ENCODE data around the gene MTMR12. TPM values are rescaled to one million over a fixed set of nuclear protein-coding genes. Genes with fewer than 3 reads are reported as not detected.
A peak's percentile ranks its signal among the peaks of the same experiment; 100 is the strongest.

The MTMR12 gene
- total and polyA plus RNA-seq, 2 of the 8 experiments (the other 6 are each of a cell fraction or from before 2014, with no cell fraction given): 19.1 to 59.3 TPM

- no peak overlapping the region for H3K4me3 ChIP-seq (ENCODE audit: extremely low read depth in 1 of 4, insufficient read depth in 2 of 4, low read depth in 3 of 4, low read length in 4 of 4)
- no peak overlapping the region for H2BK12ac ChIP-seq (ENCODE audit: low read depth, low read length)
- no peaks in the 10 kb centered on the region for H3K79me2 ChIP-seq (ENCODE audit: control insufficient read depth in 1 of 2, insufficient read depth in 2 of 2, low read length in 2 of 2)
- no peaks in the 10 kb centered on the region for H3K9me3 ChIP-seq (ENCODE audit: insufficient read depth in 2 of 2, low read depth in 1 of 2, low read length in 1 of 2)
- DNase-seq (ENCODE audit: low read depth in 1 of 2, low spot score in 2 of 2) (peak; percentile 19 to 86), FAIRE-seq (no peak)
- no peak overlapping the region for H4K5ac ChIP-seq (ENCODE audit: insufficient read length, low read depth, low read length)
- H4K91ac ChIP-seq (replicated peaks; ENCODE audit: insufficient read length, low read length): no peak overlapping the region
- peaks cover 14 to 58% (median 32%) of the 10 kb centered on the region in 4 experiments for H3K36me3 ChIP-seq (ENCODE audit: control insufficient read depth in 2 of 4, insufficient read depth in 4 of 4, low read length in 3 of 4)
- peaks cover 0 to 3% (median 1%) of the 10 kb centered on the region in 4 experiments; a peak in 2 of 7 replicates for H3K4me1 ChIP-seq (replicated peaks in 1 of 4; ENCODE audit: control insufficient read depth in 3 of 4, insufficient read depth in 4 of 4, low read length in 3 of 4)
- H2BK20ac ChIP-seq (ENCODE audit: low read length): no peak overlapping the region
- H2BK15ac ChIP-seq (ENCODE audit: low read length): no peak overlapping the region
- H3K4me2 ChIP-seq (ENCODE audit: insufficient read depth in 1 of 2, low read depth in 2 of 2, low read length in 2 of 2): no peak overlapping the region
- no peak overlapping the region; the same call in 1 of the 2 replicates for H4K8ac ChIP-seq (ENCODE audit: extremely low read depth, insufficient read depth, low read length)
- no peak overlapping the region for H3K56ac ChIP-seq (replicated peaks; ENCODE audit: insufficient read length, low read depth, low read length)
- H3K27ac ChIP-seq (ENCODE audit: low read depth, low read length): no peak overlapping the region
- H3K4ac ChIP-seq (replicated peaks; ENCODE audit: insufficient read length, low read depth, low read length): no peak overlapping the region
- H3K14ac ChIP-seq (ENCODE audit: insufficient read length): no peak overlapping the region
- H3K27me3 ChIP-seq (replicated peaks in 1 of 4; ENCODE audit: control insufficient read depth in 3 of 4, extremely low read depth in 1 of 4, insufficient read depth in 3 of 4, low read length in 3 of 4): no peaks in the 10 kb centered on the region
- H3K23ac ChIP-seq (ENCODE audit: insufficient read length): no peak overlapping the region
- H3K23me2 ChIP-seq (ENCODE audit: low read depth, low read length): no peaks in the 10 kb centered on the region; the same call in 1 of the 2 replicates
- no peak overlapping the region for H3K9ac ChIP-seq (replicated peaks in 1 of 4; ENCODE audit: extremely low read depth in 1 of 4, low read depth in 3 of 4, low read length in 3 of 4)
- H4K20me1 ChIP-seq (replicated peaks in 1 of 2; ENCODE audit: control insufficient read depth in 1 of 2, insufficient read depth in 2 of 2, low read length in 2 of 2): peaks cover 3 to 7% of the 10 kb centered on the region in 2 experiments
- H2BK120ac ChIP-seq (replicated peaks; ENCODE audit: low read depth, low read length): no peak overlapping the region
- POLR2A ChIA-PET (ENCODE audit: partially characterized antibody): interaction anchor here (0.9 to 1.4 kb wide), 5 partner anchors 15 to 353 kb away, joined by 3 read pairs; partner anchors contain the start of genes GOLPH3 and SUB1
- no peaks in the 10 kb centered on the region for H3K79me1 ChIP-seq (ENCODE audit: low read depth, low read length)
- H2AK5ac ChIP-seq (ENCODE audit: low read depth, low read length): no peak overlapping the region
- no peak overlapping the region for H2BK5ac ChIP-seq (ENCODE audit: low read depth, low read length)
- CTCF ChIA-PET (ENCODE audit: partially characterized antibody): interaction anchor here (0.6 to 6.9 kb wide), 50 partner anchors 9 to 529 kb away, joined by 3 to 117 read pairs (median 4); partner anchors contain the start of gene MTMR12
- no peak overlapping the region for H2AFZ ChIP-seq (ENCODE audit: low read length)
- no peak overlapping the region for H3K18ac ChIP-seq (ENCODE audit: extremely low read depth, low read length)
- WGBS, 2 experiments (ENCODE audit: extremely low coverage in 1 of 2, insufficient coverage in 1 of 2, insufficient read length in 1 of 2, insufficient replicate concordance in 2 of 2, low coverage in 1 of 2, low lambda C conversion rate in 2 of 2, missing lambda C conversion rate in 1 of 2): 83% methylated on average over 11 of the region's 11 CpGs; no CpG with 5 or more reads in 1 of the 2 experiments
- TF ChIP-seq RAD21 (IDR thresholded peaks at IDR 0.05 in 1 of 2, conservative IDR thresholded peaks at IDR 0.05 in 1 of 2; ENCODE audit: low read depth in 2 of 2, low read length in 2 of 2) (peak; percentile 82 to 87), FOSL1 (IDR thresholded peaks at IDR 0.05; ENCODE audit: insufficient read depth, low read depth, low read length) (no peak), POLR2AphosphoS5 (IDR thresholded peaks at IDR 0.05; ENCODE audit: low read depth, low read length) (0 out of 2 replicates have a peak, but pooled peaks have one; percentile 16), ATF3 (IDR thresholded peaks at IDR 0.05; ENCODE audit: insufficient read depth, low read depth, low read length) (no peak), SIX5 (IDR thresholded peaks at IDR 0.05; ENCODE audit: low read depth, low read length) (no peak), BRCA1 (IDR thresholded peaks at IDR 0.05; ENCODE audit: low read depth, low read length) (no peak), SAP30 (IDR thresholded peaks at IDR 0.05; ENCODE audit: insufficient read depth, insufficient replicate concordance, low read length) (no peak), TAF1 (IDR thresholded peaks at IDR 0.05; ENCODE audit: low read depth, low read length) (no peak), EP300 (IDR thresholded peaks at IDR 0.05; ENCODE audit: borderline replicate concordance in 1 of 2, low read depth in 2 of 2, low read length in 2 of 2) (no peak), PHF8 (conservative IDR thresholded peaks at IDR 0.05; ENCODE audit: low read depth, low read length) (no peak), ASH2L (IDR thresholded peaks at IDR 0.05; ENCODE audit: low read length) (no peak)
These were observed 80.1 kb downstream of the MTMR12 start for GRCh38 chr5:32232441-32233219.

All from H1 (cell line).